GM19035 (cell line): ENCODE measurements around the gene C1orf74.
"Not testable (repeated sequence)": the region's sequence is repeated elsewhere in the genome, so short reads cannot be mapped to it uniquely, and the experiment has no call there.

Source experiments
- ATAC-seq: cut with Tn5 transposase; IDR thresholded peaks from one replicate; pipeline ENCODE4 v1.9.1; 2021; ENCODE audit not compliant: unreplicated experiment

Gene C1orf74

DNA sequence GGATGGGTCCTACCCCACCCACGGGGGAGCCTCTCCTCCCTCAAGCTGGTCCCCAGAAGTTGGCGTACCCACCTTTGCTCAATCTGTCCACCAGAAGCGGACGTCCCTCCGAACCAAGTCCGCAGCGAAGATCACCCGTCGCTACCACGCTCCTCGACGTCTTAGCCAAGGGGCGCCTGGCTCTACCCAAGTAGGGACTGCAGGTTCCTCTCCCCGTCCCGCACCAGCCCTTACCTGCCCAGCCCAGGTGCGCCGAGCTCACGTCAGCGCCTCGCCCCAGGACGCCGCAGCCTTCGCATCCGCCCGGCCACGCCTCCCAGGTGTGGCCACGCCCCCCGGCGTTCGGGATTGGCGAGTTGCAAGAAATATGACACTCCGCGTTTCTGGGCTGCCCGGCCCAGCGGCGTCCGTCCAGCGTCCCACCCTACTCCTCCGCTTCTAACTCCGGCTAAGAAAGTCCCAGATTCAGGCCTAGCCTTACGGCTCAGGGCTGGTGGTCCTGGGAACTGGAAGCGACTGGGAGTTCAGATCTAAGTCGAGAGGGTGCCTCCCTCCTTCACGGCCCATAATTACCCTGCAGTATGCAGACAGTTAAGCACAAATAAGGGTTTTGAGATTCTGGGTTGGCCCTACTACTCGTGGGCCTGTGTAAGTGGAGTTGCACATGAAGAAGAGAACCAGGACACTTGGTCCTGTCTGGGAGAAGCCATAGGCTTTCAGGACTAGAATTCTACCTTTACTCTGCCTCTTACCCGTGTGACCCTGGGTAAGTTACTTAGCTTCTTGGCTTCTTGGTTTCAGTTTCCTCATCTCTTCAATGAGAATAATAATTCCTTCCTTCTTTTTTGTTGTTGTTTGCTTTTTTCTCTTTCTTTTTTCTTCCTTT lies 21.8 kb upstream of the C1orf74 start, which contains the start of gene IRF6:
Gene IRF6 (minus strand): TSS at position 268 of the 886 bp plus-strand sequence. CDS start 4,729 bp downstream, outside the sequence.
- ATAC-seq: peak; percentile 90

DNA sequence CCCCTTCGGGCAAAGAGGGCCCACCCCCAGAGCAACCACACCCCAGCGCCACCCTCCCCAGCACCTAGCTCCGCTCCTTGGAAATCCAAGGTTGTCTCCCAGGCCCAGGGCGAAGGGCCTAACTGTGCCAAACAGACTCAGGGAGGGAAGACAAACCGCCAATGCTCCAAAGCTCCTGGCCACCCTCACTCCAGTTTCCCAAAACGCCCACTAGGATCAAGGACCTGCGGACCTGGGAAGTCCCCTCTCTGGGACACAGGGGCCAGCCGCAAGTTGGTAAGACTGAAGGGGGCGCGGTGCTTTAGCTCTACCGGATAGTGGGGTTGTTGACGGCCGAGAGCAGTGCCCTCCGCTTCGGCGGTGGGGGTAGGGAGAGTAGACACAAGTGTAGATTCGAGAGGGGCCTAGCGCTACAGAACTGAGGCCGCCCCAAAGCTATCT lies 21.0 kb upstream of the C1orf74 start:
- no peak for ATAC-seq

DNA sequence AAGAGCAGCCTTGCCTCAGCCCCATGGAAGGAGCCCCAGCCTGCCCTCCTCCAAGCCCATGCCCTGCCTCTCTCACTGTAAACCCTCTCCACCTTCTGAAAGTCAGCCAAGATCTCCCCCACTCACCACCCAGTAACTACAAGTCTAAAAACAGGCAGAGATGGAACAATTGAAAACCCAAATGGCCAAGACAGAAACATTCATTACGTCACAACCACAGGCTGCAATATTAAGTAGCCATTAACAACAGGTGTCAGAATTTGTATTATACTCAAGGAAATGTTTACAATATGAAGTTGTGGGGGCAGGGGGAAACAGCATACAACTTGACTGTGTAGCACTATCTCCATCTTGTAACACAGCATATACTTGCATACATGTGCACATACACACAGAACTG lies 19.2 kb upstream of the C1orf74 start:
- no peak for ATAC-seq

DNA sequence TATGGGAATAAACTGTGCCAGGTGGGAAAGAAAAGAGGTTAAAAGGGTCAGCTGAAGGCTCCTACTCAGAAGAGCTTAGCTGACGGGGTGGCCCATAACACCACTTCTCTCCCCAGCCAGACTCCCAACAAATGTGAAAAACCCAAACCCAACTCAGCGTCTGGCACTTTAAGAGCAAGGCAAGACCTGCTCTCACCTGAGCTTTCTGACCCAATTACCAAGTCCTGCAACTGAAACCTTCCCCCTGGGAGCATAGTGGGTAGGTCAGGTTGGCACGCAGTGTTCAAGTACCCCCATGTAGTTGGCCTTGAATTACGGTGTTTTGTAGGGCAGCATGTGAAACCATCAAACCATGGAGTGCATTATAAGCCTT lies 18.4 kb upstream of the C1orf74 start:
- ATAC-seq: no peak

DNA sequence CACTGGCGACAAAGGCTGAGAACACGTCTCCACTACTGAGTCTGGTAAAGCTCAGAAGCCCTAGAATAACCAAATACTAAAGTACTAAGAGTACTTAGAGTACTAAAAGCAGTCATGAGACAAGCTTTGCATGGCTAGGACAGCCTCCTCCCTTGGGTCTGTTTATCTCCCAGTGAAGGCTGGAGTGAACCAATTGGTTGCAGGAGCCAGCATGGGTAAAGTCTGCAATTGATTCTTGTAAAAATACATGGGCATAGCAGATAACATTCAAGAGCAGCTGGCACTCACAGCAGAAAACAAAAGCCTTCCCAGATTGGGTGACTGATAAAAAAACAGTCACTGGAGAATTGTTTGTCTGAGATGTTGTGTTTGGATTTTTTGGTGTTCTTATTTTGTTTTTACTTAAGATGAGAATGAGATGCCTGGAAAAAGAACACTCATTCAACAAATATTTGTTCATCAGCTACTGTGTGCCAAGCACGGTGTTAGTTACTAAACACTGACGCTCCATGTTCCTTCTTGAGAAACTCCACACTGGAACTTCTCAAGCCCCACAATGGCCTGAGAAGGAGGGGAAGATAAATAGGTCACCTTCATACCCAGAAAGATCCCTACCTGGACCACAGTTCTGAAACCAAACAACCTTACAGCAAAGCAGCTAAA lies 17.9 kb upstream of the C1orf74 start:
- ATAC-seq: no peak

DNA sequence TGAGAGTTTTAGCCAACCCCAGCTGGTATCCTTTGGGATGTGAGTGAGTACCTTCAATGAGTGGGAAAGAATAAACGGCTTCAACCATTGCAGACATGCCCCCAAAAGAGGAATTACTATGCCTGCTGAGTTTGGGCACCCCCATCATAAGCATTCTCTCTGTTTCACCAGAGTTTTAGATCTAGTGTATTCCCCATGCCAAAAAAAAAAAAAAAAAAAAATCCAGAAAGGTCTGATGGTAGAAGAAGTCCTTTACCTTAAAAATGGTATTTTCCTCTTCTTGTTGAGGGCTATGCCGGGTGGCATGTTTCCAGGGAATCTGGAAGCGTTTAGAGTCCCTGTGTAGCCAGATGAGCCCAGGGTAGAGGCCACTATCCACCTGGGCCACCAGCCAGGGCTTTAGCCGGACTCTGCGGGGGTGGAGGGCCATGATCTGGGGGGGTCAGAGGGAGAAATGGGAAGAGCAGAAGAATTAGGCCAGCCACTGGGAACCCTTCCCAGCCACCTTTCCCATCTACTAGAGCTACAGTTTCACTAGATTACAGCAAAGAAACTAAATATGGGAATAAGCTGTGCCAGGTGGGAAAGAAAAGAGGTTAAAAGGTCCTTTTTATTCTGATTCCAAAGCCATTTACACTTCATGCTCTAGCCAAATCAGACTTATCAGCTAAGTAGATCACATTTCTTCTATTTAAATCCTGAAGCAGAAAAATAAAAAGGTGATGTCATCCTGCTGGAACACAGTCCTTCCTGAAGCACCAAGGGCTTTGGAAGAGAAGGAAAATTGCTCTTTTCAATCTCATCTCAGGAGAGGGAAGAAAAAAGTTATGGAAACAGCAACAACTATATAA lies 16.9 kb upstream of the C1orf74 start:
- ATAC-seq: no peak

DNA sequence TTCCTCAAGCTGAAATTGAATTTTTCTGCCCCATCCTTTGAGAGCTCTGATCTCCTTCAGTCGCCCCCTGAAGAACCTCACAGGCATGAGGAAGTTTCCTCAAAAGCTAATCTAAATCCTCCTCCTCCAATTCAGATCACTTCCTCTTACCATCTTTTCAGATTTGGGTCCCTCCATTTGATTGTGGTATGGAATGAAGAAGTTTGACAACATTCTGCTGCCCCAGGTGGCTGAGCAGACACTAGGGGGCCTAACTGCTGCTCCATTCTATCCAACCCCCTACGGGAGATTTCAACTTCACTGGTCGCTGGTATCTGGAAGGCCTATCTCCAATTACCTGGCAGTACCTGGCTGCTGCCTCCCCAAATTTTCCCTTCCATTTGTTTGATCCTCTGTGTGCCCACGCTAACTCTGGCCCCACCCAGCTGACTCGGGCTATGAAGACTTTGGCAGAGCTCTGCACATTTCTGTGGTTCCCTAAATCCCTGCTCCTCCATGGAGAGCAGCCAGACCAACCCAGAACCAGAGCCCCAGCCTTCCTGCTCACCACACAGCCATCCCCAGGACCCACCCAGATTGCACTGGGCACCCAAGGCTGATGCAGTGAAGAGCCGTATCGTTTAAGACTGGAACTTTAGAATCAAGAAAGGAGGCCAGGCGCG lies 13.8 kb upstream of the C1orf74 start:
- ATAC-seq: no peak

DNA sequence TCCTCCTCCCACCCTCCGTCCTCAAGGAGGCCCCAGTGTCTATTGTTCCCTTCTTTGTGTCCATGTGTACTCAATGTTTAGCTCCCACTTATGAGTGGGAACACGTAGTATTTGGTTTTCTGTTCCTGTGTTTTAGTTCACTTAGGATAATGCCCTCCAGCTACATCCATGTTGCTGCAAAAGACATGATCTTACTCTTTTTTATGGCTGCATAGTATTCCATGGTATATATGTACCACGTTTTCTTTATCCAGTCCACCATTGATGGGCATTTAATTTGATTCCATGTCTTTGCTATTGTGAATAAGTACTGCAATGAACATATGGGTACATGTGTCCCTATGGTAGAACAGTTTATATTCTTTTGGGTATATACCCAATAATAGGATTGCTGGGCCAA lies 9.4 kb upstream of the C1orf74 start:
- not testable (repeated sequence) for ATAC-seq

DNA sequence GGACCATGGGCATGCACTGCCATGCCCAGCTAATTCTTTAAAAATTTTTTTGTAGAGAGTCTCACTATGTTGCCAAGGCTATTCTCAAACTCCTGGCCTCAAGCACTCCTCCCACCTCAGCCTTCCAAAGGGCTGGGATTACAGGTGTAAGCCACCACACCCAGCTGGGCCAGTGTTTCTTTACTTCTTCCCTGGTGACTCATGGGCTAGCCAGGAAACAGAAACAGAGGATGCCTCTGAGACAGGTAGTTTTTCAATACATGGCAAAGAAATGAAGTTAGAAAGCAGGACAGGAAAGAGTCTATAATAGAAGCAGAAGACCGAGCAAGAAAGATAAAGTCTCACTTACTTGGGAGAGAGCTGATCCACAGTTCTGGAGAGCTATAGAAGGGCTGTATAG lies 7.6 kb upstream of the C1orf74 start:
- no peak for ATAC-seq

DNA sequence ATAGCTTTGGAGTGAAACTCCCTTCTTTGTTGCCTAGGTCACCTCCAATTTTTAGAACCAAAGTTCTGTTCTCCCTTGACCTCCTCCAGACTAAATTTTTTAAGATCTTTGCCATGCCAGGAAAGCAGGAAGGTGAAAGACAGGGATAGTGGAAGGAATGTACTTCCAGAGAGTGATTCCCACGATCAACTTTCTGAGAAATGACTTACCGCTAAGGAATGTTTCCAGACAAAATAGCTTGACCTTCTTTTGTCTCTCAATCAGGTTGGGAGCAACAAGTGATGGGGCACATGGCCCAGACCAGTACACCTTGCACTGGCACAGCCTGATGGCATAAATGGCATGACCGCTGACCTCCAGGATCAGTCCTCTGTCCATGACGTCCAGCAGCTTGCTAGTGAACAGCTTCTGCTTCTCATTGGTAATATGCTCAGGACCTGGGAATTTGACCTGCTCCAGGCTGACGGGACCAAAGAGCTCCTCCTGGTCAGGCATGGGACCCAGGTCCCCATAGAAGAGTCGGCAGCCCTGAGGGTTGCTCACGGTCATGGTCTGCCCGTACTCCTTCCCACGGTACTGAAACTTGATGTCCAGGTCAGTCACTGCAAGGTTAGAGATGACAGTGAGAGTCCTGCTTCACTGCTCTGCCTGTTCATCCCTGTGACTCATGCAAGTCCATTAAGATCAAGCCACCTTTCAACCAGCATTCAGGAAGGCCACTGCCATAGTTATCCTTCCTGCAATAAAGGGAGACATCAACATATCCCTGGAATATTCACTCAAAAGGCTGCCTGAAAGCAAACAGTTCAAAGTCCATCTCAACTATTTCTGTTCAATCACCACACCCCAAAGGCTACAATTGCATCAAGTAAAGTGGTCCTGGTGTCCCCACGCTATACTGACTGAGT lies 6.2 kb upstream of the C1orf74 start:
- no peak for ATAC-seq

DNA sequence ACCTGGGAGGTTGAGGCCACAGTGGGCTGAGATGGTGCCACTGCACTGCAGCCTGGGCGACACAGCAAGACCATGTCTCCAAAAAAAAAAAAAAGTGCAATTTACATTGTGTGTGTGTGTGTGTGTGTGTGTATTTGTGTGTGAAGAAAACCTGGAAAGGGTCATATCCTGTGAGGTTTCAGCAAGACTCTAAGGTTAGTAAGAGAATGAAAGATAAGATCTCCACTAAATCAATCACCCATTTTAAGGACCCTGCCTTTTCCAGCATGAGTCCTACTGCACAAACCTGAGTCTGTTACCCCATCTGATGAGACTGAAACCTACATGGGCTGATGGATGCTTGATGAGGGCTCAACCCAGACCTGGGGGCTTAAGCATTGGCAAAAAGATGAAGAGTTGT lies 4.9 kb upstream of the C1orf74 start:
- ATAC-seq: no peak

DNA sequence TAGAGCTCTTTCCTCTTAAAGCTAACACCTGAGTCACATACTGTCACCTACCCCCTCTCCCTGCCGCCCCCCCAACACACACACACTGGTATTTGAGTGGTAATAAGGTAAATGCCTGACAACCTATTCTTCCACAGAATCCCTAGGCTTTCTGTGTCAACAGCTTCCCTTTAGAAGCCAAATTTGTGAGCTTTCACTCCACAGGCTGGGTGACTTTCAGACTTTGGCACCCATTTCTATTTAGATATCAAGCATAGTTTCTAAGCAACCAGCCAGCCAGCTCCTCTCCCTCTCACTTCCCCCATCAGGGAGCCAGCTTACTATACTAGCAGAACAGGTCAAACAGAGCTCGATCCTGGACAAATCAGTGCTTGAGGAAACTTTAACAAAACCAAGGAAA lies 3.2 kb upstream of the C1orf74 start:
- ATAC-seq: no peak

DNA sequence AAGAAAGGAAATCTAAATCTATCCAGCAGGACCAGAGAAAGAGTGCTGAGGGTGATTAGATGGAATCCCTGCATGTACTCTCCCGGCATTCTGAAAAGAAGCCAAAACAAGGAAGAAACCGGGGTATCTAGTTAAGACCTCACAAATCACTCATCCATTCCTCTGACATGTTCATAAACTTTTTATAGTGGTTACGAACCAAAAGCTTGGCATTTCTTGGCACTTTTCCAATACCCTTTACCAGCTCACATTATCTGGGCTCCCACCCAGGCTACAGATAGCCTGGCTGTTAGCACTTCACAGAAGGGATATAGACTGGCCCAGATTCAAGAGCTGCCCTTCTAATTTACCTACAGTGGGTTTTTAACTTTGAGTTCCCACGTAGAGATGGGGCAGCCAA lies 1.8 kb upstream of the C1orf74 start:
- ATAC-seq: no peak

DNA sequence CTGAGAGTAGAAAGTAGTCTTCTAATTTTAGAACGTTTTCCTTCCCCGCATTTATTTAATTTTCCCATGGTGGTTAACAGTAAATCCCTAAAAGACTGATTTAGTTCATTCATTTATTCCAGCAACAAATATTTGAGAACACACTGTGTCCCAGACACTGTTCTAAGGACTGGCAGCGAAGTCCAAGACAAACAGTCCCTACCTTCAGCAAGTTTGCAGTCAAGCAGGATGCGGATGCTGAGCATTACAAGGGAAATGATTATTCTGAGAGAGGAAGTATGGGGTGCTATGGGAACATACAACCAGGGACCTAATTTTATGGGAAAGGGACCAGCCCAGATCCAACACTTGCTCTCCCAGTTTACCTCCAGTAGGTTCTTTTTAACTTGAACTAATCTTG lies 1.2 kb upstream of the C1orf74 start:
- no peak for ATAC-seq

DNA sequence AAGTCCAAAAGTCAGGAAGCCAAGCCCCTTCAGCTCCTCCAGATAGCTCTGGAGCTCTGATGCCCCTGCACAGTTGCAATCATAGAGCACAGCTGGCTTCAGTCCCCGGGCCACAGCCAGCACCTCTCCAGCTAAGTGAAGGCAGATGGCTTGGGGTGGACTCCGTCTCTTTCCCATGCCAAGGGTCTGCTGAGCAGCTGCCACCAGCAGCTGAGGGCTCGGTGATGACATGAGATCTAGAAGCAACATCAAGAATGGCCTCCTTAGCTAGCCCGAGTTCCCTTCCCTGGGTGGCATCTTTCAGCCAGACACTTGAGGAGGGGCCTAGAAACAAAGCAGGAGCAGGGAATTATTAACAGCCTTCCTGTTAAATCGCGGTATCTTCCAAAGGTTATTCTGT lies 973 bp downstream of the C1orf74 start:
- ATAC-seq: no peak

DNA sequence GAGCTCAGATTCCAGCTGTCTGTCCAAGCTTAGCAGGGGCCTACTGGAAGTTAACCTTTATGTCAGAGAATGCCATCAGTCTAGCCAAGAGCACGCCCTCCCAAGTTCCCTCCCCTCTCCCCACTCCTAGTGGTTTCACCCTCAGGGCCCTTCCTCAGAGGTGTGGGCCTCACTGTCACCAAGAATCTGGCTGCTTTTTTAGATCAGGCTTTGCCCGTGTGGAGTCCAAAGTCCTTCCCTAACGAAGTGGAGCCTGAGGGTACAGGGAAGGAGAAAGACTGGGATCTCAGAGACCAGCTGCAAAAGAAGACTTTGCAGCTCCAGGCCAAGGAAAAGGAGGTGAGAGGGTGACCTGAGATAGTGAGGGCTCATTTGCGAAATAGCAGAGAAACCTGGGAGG lies 4.1 kb downstream of the C1orf74 start:
- ATAC-seq: no peak

DNA sequence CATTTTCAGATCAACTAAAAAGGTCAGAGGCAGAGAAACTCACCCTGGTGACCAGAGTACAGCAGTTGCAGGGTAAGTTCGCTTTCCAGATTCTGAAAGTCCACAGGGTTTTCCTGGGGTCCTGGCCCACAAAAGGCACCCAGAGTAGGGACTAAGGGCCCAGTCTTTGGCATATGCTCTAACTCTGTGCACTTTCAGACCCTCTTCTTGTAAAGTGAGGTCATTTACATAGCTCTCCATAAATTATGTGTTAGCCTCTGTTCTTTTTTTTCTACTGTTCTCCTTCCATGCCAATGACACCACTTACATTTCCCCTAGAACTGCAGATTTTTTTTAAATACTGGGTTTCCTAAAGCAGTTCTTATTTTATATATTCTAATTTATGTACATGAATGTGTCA lies 6.3 kb downstream of the C1orf74 start:
- no peak for ATAC-seq

DNA sequence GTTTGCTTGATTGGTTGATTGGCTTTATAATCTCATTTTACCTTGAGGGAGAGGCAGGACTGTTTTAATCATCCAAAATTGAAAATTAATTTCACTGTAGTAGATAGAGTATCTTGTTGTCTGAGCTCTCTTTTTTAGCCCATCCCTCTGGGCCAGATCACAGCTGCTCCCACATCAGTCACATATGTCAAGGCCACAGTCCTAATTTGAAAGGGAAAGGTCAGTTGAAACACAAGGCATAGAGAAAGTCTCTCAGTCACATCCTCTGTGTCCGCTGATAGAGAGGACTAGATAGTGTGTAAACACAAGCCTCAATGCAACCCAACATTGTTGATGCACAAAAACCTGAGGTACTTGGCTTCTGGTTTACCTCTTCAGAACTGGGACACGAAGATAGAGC lies 6.8 kb downstream of the C1orf74 start:
- no peak for ATAC-seq

DNA sequence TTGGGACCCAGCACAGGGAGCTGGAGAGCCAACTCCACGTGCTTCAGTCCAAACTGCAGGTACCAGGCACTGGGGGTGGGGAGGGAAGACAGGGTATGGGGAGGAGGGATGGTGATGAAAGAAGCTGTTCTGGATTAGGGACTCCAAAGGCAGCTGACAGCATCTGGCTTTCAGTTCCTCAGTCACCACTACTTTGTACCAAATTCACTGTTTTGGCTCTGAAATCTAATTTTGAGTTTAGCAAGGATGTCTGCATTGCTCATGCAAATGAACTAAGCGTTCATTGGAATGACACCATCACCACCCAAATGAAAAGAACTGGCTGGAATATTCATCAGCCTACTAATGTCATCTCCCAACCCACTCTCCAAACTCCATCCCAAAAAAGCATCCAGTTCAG lies 8.7 kb downstream of the C1orf74 start:
- no peak for ATAC-seq

DNA sequence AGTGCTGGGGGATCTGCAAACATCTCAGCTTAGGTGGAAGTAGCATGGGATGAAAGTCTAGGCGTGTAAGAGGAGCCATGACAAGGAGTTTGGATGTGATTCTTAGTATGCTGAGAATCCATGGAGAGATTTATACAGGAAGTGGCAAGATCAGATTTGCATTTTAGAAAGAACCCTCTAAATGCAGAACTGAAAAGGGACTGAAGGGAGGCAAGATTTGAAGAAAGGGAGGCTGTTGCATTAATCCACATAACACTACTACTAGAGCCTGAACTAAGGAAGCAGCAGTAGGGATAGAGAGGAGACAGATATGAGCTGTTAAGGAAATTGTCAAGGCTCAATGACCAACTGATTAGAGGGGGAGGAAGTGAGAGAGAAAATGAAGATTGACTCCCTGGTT lies 9.8 kb downstream of the C1orf74 start:
- no peak for ATAC-seq
